OCI-LY7 (cell line): Measurements from ENCODE around the gene KCNQ1. TPM values are rescaled to one million over a fixed set of nuclear protein-coding genes. Genes with fewer than 3 reads are reported as not detected.

ENCODE experiments used
- BruUV-seq: library from RNA; stranded (reverse); fragments of 400-500 nt; replicated peaks from 2 replicates; lab custom pipeline; 2021; lab: Mats Ljungman, UMichigan
- CTCF ChIA-PET: fragments of 300-600 bp; sonication (Branson Sonifier 250); formaldehyde crosslinking; loops from one replicate; lab custom pipeline; 2022; ENCODE audit warnings: antibody characterized with exemption; ENCODE audit not compliant: unreplicated experiment; lab: Charles Lee
- POLR2A ChIA-PET: fragments of 300-600 bp; sonication (Branson Sonifier 250); formaldehyde crosslinking; loops from one replicate; lab custom pipeline; 2022; ENCODE audit warnings: antibody characterized with exemption; lab: Charles Lee
- DNase-seq: peaks from one replicate; pipeline ENCODE4 v3.0.0-alpha.2; 2015; ENCODE audit warnings: low spot score
- H2AFZ ChIP-seq: fragments of 200-600 bp; sonication (generic), shearing (Covaris generic); 2 replicates; pipeline ENCODE4 v1.6.1; 2014; ENCODE audit warnings: mild to moderate bottlenecking, antibody characterized with exemption, low read length, moderate library complexity
- H3K27ac ChIP-seq: fragments of 200-600 bp; sonication (generic); 2 replicates; pipeline ENCODE4 v1.5.1; 2014; ENCODE audit warnings: mixed run types, low read depth, mild to moderate bottlenecking, moderate library complexity, low read length, inconsistent platforms; ENCODE audit not compliant: poor library complexity, severe bottlenecking
- H3K36me3 ChIP-seq: fragments of 200-600 bp; sonication (generic); 2 replicates; pipeline ENCODE4 v1.6.1; 2014; ENCODE audit warnings: mild to moderate bottlenecking, antibody characterized with exemption, low read length, moderate library complexity, mixed read lengths; ENCODE audit not compliant: insufficient read depth
- H3K4me1 ChIP-seq: fragments of 200-600 bp; sonication (generic); 2 replicates; pipeline ENCODE4 v1.5.1; 2014; ENCODE audit warnings: mild to moderate bottlenecking, low read length; ENCODE audit not compliant: insufficient read depth, poor library complexity, severe bottlenecking
- H3K4me2 ChIP-seq: fragments of 200-600 bp; sonication (generic); 2 replicates; pipeline ENCODE4 v1.6.1; 2014; ENCODE audit warnings: mild to moderate bottlenecking, low read length
- H3K4me3 ChIP-seq: fragments of 200-600 bp; sonication (generic); 2 replicates; pipeline ENCODE4 v1.5.1; 2014; ENCODE audit warnings: mild to moderate bottlenecking, low read depth, low read length; ENCODE audit not compliant: poor library complexity, severe bottlenecking
- H3K79me2 ChIP-seq: fragments of 200-600 bp; sonication (generic); 2 replicates; pipeline ENCODE4 v1.6.1; 2016; ENCODE audit warnings: low read depth, mild to moderate bottlenecking, low read length, moderate library complexity, mixed read lengths; ENCODE audit not compliant: insufficient read depth
- H3K9me2 ChIP-seq: fragments of 200-600 bp; sonication (generic); 2 replicates; pipeline ENCODE4 v1.6.1; 2016; ENCODE audit warnings: mild to moderate bottlenecking, low read length, mixed read lengths; ENCODE audit not compliant: insufficient read depth
- H3K9me3 ChIP-seq: fragments of 200-600 bp; sonication (generic); 2 replicates; pipeline ENCODE4 v1.6.1; 2014; ENCODE audit warnings: mild to moderate bottlenecking, mixed run types, low read length, mixed read lengths
- H4K20me1 ChIP-seq: fragments of 200-600 bp; sonication (generic); 2 replicates; pipeline ENCODE4 v1.6.1; 2014; ENCODE audit warnings: mild to moderate bottlenecking, antibody characterized with exemption, low read length, moderate library complexity, mixed read lengths; ENCODE audit not compliant: insufficient read depth
- CTCF ChIP-seq: fragments of 200-600 bp; sonication (generic); conservative IDR thresholded peaks from 2 replicates; pipeline ENCODE4 v1.5.1; 2014; ENCODE audit warnings: mild to moderate bottlenecking, antibody characterized with exemption, low read length, moderate library complexity, mixed read lengths
- EZH2phosphoT487 ChIP-seq: fragments of 200-600 bp; sonication (generic); IDR thresholded peaks from 2 replicates; pipeline ENCODE4 v1.6.1; 2018; ENCODE audit warnings: low read depth, borderline replicate concordance, mild to moderate bottlenecking, mixed run types, antibody characterized with exemption, low read length, moderate library complexity, mixed read lengths
- intact Hi-C: fragments of 100-400 bp; cut with micrococcal nuclease; formaldehyde crosslinking; loops from one replicate; pipeline ENCODE4 v1.10.0; 2022; ENCODE audit not compliant: unreplicated experiment
- total RNA-seq, 2 experiments: library from RNA; depleted of rRNA in 1 of 2; stranded (reverse); fragments of >200 nt in 1 of 2; shearing (Covaris generic) in 1 of 2; gene quantifications; 2 replicates each; pipeline ENCODE4 v1.2.3, GENCODE V29; 2014 to 2022

KCNQ1 gene
- total RNA-seq, 2 experiments from 2014 or later, result 0.22 to 1.3 TPM

GRCh38 chr11:2748814-2749554, 304.2 kb downstream of the KCNQ1 start:
- no peak overlapping the region for H3K4me3 ChIP-seq
- no TSS peak for BruUV-seq
- H3K4me2 ChIP-seq, result no peak overlapping the region
- ChIA-PET POLR2A (interaction anchor here (1.0 kb wide), 1 partner anchor 18 kb away, joined by 3 read pairs; no protein-coding TSS in a partner anchor), CTCF (no interaction called here)
- no peaks in the 10 kb centered on the region for H3K9me3 ChIP-seq
- no peak for DNase-seq
- no peak for TF ChIP-seq CTCF
- no peak for TF ChIP-seq EZH2phosphoT487
- intact Hi-C loops, result no loop called here
- H3K36me3 ChIP-seq, result no peaks in the 10 kb centered on the region
- no peak overlapping the region for H2AFZ ChIP-seq
- H3K79me2 ChIP-seq, result no peaks in the 10 kb centered on the region
- no peaks in the 10 kb centered on the region for H4K20me1 ChIP-seq
- no peak overlapping the region for H3K27ac ChIP-seq
- H3K4me1 ChIP-seq, result no peaks in the 10 kb centered on the region
- no peaks in the 10 kb centered on the region for H3K9me2 ChIP-seq

GRCh38 chr11:2750101-2750681, 305.4 kb downstream of the KCNQ1 start:
- Histone ChIP-seq H3K9me2 (no peaks in the 10 kb centered on the region), H3K79me2 (no peaks in the 10 kb centered on the region), H3K4me3 (no peak overlapping the region), H3K4me2 (no peak overlapping the region), H2AFZ (no peak overlapping the region), H3K27ac (no peak overlapping the region), H3K9me3 (no peaks in the 10 kb centered on the region), H4K20me1 (no peaks in the 10 kb centered on the region), H3K4me1 (no peaks in the 10 kb centered on the region), H3K36me3 (no peaks in the 10 kb centered on the region)
- TF ChIP-seq CTCF, result no peak
- TF ChIP-seq EZH2phosphoT487, result no peak
- BruUV-seq, result no TSS peak
- ChIA-PET POLR2A (no interaction called here), CTCF (no interaction called here)
- intact Hi-C loops, result no loop called here
- no peak for DNase-seq
